Mesothelial cell of epicardium (in vitro differentiated cells): ENCODE data around the gene COL5A1. TPM values are rescaled to one million over a fixed set of nuclear protein-coding genes. Genes with fewer than 3 reads are reported as not detected.
"Not testable (repeated sequence)": the region's sequence is repeated elsewhere in the genome, so short reads cannot be mapped to it uniquely, and the experiment has no call there.

Source experiments
- DNase-seq, 2 experiments: peaks; one replicate each; pipeline ENCODE4 v3.0.0; 2021; ENCODE audit warnings: low spot score in 2 of 2; ENCODE audit not compliant: unreplicated experiment in 2 of 2
- H3K27ac Mint-ChIP-seq: 2 replicates; pipeline ENCODE4 v1.8.0; 2021; ENCODE audit warnings: mixed read lengths
- H3K27me3 Mint-ChIP-seq: 2 replicates; pipeline ENCODE4 v1.8.0; 2021; ENCODE audit warnings: low read depth, mixed read lengths
- H3K36me3 Mint-ChIP-seq: 2 replicates; pipeline ENCODE4 v1.8.0; 2021; ENCODE audit warnings: mixed read lengths
- H3K4me1 Mint-ChIP-seq: 2 replicates; pipeline ENCODE4 v1.8.0; 2021; ENCODE audit warnings: mixed read lengths
- H3K4me3 Mint-ChIP-seq: 2 replicates; pipeline ENCODE4 v1.8.0; 2021; ENCODE audit warnings: mild to moderate bottlenecking, moderate library complexity, mixed read lengths
- H3K9me3 Mint-ChIP-seq: 2 replicates; pipeline ENCODE4 v1.8.0; 2021; ENCODE audit warnings: mixed read lengths
- CTCF ChIP-seq: fragments of 200-600 bp; sonication (generic); IDR thresholded peaks from one replicate; pipeline ENCODE4 v1.5.0; 2021; ENCODE audit warnings: antibody characterized with exemption; ENCODE audit not compliant: unreplicated experiment
- total RNA-seq: library from RNA; stranded (reverse); gene quantifications from 3 replicates; pipeline ENCODE4 v1.2.1, GENCODE V29; 2021

COL5A1 gene
- total RNA-seq, 1 donor from 2014 or later = 605 TPM

- Mint-ChIP-seq H3K36me3 (peaks cover 15% of the 10 kb centered on the region), H3K9me3 (no peaks in the 10 kb centered on the region), H3K27me3 (no peaks in the 10 kb centered on the region), H3K27ac (no peak overlapping the region), H3K4me3 (no peak overlapping the region), H3K4me1 (peaks cover 37% of the 10 kb centered on the region)
- DNase-seq = no peak
- TF ChIP-seq CTCF = no peak
These were observed 60.1 kb downstream of the COL5A1 start for GRCh38 chr9:134701581-134702259.

GRCh38 chr9:134702291-134702690, 60.7 kb downstream of the COL5A1 start:
- DNase-seq = no peak
- Mint-ChIP-seq H3K36me3 (peaks cover 15% of the 10 kb centered on the region), H3K9me3 (no peaks in the 10 kb centered on the region), H3K27me3 (no peaks in the 10 kb centered on the region), H3K27ac (no peak overlapping the region), H3K4me3 (no peak overlapping the region), H3K4me1 (peaks cover 38% of the 10 kb centered on the region)
- no peak for TF ChIP-seq CTCF

- not testable (repeated sequence) for H3K27ac Mint-ChIP-seq, H3K9me3 Mint-ChIP-seq, DNase-seq, H3K27me3 Mint-ChIP-seq, H3K4me3 Mint-ChIP-seq
- Mint-ChIP-seq H3K36me3 (peaks cover 15% of the 10 kb centered on the region), H3K4me1 (peaks cover 49% of the 10 kb centered on the region)
These were observed 62.1 kb downstream of the COL5A1 start for GRCh38 chr9:134703730-134704114.

GRCh38 chr9:134704498-134704897, 62.9 kb downstream of the COL5A1 start:
- no peak for TF ChIP-seq CTCF
- H3K36me3 Mint-ChIP-seq = peaks cover 17% of the 10 kb centered on the region
- H3K27ac Mint-ChIP-seq = peak overlapping the region; percentile 93
- no peaks in the 10 kb centered on the region for H3K27me3 Mint-ChIP-seq
- no peak overlapping the region for H3K4me3 Mint-ChIP-seq
- peaks cover 55% of the 10 kb centered on the region for H3K4me1 Mint-ChIP-seq
- no peaks in the 10 kb centered on the region for H3K9me3 Mint-ChIP-seq
- DNase-seq = no peak

- no peaks in the 10 kb centered on the region for H3K9me3 Mint-ChIP-seq
- peak overlapping the region; percentile 21 for H3K27ac Mint-ChIP-seq
- no peak for TF ChIP-seq CTCF
- peaks cover 18% of the 10 kb centered on the region for H3K36me3 Mint-ChIP-seq
- DNase-seq = no peak
- H3K27me3 Mint-ChIP-seq = no peaks in the 10 kb centered on the region
- H3K4me1 Mint-ChIP-seq = peaks cover 63% of the 10 kb centered on the region
- H3K4me3 Mint-ChIP-seq = no peak overlapping the region
These were observed 64.2 kb downstream of the COL5A1 start for GRCh38 chr9:134705786-134706185.

GRCh38 chr9:134706522-134706921, 64.9 kb downstream of the COL5A1 start:
- peaks cover 14% of the 10 kb centered on the region for H3K36me3 Mint-ChIP-seq
- H3K27me3 Mint-ChIP-seq = no peaks in the 10 kb centered on the region
- H3K27ac Mint-ChIP-seq = peak overlapping the region; percentile 97
- no peak overlapping the region for H3K4me3 Mint-ChIP-seq
- peaks cover 63% of the 10 kb centered on the region for H3K4me1 Mint-ChIP-seq
- DNase-seq = no peak
- no peak for TF ChIP-seq CTCF
- no peaks in the 10 kb centered on the region for H3K9me3 Mint-ChIP-seq
